OCI-M2 (cell line): ENCODE measurements around the gene CD52.

Experiments
- DNase-seq: peaks from one replicate; lab custom pipeline; 2025; ENCODE audit not compliant: unreplicated experiment; lab: John Stamatoyannopoulos, UW

Gene CD52, protein sequence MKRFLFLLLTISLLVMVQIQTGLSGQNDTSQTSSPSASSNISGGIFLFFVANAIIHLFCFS

DNA sequence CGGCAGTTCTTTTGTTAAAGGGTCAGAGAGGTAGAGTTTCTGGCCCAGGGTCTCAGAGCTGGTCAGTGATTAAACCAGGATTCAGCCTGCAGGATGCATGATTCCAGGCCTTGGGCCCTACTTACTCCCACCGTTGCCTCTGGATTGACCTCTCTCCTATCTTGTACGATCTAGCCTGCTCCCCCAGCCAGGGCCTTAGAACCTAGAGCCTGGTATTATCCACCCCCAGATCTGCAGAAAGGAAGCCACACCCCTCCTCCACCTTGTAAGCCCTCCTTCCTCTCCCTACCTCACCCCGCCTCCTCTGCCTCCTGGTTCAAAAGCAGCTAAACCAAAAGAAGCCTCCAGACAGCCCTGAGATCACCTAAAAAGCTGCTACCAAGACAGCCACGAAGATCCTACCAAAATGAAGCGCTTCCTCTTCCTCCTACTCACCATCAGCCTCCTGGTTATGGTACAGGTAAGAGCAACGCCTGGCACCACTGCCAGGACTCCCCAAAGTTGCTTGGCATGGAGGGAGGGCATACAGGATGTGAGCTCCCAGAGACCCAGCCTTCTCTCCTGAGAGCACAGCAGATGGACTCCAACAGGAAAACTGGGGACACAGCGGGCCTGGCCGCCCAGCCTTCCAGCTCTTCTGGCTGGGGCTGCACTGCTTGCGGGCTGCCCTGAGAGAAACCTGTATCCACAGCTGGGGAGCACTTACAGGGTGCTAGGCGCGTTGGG lies at the start of gene CD52:
TSS of gene CD52 (plus strand) at position 347 of the 726 bp plus-strand sequence. CDS start at position 407, 60 bp downstream.
- DNase-seq: no peak

DNA sequence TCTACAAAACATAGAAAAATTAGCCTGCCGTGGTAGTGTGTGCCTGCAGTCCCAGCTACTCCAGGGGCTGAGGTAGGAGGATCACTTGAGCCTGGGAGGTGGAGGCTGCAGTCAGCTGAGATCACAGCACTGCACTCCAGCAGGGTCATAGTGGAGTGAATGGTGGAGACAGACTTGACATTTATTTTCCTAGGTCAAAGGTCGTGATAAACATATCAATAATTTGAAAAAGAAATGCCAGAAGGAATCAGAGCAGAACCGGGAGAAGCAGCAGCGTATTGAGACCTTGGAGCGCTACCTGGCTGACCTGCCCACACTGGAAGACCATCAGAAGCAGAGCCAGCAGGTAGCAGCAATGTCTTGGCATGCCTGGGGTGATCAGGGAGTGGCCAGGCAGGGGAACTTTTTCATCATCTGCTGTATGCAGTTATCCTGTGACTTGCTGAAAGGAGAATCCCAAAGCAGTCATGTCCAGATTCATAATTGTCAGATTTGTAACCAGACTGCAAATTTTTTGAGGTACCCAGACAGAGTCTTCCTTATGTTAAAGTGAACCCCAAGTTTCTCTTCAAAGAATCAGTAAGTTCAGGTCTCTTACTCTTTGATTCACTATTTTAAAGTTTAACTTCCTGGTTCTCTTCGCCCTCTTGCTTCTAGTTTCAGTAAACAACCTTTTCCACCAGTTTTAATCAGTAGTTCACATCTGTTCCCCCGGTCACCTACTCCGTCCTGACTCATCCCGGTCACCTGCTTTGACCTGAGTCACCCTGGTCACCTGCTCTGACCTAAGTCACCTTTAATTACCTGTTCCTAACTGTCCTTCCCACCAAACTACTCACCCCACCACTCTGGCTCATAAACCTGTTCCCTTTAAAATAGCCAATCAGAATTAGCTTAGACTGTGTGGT lies 49.2 kb upstream of the CD52 start:
- DNase-seq: no peak

DNA sequence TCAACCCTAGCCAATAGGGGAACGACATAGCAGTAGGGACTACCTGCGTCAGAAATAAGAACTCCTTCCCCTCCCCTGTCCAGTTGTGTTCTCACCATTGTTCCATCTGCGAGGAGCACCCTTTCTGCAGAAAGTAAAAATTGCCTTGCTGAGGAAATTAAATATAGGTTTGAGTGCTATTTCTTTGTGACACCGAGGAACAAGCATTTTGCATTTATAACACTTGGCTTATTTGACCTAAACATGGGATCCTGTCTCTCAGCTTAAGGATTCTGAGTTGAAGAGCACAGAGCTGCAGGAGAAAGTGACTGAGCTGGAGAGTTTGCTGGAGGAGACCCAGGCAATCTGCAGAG lies 48.6 kb upstream of the CD52 start:
- DNase-seq: no peak

DNA sequence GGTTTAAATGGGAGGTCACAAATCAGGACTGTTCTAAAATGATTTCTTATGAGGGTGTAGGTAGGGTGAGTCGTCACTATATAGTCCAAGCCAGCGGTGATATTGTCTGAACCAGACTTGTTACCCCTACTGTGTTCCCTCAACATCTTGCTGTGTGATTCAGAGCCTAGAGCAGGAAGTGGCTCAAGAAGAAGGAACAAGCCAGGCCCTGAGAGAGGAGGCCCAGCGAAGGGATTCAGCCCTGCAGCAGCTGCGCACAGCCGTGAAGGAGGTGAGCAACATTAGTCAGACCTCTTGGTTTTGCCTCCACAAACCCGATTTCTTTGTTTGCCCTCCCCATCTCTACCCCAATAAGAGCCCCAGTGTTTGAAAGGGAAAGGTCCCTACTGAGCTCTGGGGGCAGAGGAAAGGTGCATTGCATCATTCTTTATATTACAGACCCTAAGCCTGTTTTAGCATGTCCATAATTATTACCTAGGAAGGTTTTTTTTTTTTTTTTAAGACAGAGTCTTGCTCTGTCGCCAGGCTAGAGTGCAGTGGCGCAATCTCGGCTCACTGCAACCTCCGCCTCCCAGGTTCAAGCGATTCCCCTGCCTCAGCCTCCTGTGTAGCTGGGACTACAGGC lies 42.8 kb upstream of the CD52 start:
- DNase-seq: no peak

DNA sequence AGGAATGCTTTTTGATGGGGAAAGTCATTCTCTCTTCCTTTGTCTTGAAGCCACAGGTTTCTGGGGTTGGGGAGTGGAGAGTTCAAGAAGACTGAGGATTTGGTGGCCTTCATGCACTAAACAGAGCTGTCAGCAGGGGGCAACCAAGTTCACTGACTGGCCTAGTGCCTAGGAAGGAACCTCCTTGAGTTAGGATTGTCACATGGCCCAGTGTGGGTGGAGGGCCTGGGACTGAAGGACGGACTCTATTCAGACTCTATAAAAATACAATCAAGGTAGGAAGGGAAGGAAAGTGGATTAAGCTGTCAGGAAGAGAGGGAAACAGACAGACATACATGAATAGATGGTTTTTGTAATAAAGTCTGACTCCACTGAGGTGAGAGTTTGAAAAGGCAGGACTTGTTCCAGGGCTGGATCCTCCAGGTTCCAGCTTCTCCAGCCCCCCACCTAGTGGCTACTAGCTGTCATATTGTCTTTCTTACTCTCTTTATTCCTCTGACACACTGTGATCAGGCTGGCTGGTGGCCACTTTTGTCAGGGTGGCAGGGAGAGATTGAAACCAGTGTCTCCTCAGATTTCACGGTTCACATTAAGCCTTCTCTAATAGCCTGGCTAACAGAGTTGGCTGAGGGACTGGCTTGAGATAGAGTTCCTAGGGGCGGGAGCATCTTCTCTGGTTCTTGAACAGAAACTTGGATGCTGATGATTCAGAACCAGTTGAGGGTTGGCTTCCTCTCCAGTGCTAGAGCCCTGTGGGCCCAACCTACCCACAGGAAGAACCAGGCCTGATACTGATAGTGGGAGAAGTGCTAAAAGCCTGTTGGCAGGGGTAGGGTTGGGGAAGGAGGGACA lies 42.0 kb upstream of the CD52 start:
- DNase-seq: peak; percentile 61

DNA sequence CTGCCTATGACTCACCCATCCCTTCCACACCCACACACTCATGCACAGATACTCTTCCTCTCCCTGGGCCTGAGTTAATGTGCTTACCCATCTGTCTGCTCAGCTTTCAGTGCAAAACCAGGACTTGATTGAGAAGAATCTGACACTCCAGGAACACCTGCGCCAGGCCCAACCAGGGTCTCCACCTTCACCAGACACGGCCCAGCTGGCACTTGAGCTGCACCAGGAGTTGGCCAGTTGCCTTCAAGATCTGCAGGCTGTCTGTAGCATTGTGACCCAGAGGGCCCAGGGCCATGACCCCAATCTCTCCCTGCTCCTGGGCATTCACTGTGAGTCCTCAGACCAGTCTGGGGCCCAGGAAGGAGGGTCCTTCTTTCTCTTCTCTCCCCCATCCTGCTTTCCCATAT lies 41.3 kb upstream of the CD52 start:
- DNase-seq: no peak

DNA sequence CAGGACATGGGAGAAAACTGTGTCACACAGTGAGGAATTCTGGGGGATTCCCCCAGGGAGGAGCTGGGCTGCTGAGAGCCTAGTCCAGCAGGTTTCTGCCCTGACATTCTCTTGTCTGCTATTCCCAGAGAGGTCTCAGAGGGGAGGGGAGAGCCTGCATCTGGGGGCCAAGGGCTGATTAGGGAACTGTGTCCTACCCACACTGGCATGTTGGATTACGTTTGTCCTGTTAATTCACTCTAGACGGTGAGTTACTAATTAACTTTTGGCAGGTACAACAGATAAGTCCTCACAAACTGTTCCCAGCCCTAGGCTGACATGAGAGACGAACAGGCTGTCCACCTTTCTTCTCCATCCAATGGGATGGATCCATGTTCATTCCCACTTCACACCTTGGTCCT lies 40.5 kb upstream of the CD52 start:
- DNase-seq: no peak

DNA sequence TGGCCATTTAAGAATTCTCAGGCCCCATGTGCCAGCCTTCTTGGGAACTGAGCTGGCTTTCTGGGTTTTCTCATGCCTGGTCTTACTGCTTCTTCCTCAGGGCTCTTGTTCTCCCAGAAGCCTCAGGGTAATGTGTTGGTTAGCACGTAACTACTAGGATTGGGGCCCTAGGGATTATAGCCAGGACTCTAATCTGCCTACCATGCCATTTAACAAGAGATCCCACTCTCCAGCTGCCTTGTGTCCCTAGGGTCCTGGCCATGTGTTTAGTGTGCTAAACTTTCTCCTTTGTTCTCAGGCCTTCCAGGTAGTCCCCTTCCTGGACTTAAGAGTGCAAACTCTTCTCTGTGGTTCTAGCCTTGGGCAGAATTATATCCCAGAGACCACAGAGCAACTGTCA lies 40.0 kb upstream of the CD52 start:
- no peak for DNase-seq

DNA sequence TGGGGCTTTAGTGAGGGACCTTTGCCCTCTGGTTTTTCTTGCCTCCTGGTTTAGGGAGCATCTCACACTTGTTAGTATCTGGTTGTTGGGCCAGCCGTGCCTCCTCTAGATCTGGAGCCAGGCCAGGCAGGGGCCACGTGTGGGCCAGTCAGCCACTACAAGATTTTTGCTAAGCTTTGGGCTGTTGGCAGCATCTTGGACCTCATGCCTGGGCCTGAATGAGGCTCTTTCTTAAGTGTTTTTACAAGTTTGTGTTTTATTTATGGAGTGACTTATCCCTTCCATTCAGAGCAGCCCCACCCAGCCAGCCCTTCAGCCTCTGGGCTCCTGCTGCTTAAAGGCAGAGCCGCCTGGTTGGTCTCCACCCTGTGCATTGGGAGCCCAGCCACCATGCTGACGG lies 39.5 kb upstream of the CD52 start:
- no peak for DNase-seq

DNA sequence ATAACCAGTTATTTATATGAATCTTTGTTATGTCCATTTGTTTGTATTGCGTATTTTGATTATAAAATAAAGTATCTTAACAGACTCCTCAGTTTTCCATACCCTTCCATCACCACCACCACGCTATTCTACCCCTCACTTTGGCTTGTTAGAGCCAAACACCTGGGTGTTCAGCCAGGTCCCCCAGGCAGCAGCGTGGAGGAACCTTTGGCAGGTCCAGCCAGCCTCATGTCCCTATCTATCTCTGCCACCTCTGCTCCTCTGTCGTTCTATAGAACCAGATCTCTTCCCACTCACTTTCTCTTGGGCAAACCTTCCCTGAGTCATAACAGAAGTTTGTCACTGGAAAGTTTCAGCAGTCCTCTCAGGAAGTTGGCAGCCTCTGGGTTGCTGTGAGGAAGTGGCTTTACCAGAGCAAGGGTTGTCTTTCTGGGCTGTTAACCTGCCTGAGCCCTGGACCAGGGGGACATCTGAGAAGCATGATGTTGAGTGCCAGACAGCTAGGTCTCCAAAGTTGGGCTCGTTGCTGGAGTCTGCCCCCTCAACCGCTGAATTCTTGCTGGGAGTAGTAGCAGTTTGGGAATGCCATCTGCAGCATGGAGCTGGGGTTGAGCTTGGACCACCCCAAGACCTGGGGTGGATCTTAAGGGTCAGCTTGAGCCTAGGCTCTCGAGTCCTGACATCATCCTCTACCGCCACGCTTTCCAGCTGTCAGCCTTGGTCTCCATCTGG lies 38.9 kb upstream of the CD52 start:
- DNase-seq: no peak

DNA sequence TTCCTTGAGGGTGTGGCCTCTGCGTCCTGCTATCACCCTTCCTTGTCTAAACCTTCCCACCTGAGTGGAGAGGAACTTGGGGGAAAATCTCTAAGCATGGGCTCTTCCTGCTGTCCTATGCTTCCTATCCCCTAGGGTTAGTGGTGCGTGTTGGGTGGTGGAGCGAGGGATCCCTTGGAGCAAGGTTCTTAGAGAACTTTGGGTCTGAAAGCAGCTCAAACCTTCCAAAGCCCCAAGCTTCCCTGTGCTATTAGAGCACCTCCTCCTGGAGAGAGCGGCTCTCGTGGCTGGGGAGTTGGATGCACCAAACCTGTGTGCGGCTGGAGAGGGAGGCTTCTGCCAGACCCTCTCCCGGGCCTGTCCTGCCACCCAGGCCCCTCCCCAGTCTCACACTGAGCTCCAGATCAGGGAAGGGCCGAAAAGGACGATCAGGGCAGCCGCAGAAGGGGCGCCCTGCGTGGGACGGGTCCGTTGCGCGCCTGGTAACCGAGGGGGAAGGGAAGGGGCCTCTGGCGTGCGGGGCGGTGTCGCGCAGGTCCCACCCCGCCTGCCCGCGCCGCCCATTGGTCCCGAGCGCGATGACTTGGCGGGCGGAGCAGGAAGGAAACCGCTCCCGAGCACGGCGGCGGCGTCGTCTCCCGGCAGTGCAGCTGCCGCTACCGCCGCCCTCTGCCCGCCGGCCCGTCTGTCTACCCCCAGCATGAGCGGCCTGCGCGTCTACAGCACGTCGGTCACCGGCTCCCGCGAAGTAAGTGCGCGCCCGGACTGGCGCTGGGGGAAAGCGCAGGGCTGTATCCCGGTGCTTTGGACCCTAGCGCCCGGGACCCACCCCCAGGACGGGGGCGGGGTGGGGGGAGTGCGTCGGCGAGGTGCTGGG lies 38.1 kb upstream of the CD52 start, which contains the start of gene SH3BGRL3:
TSS of gene SH3BGRL3 (plus strand) at position 631 of the 877 bp plus-strand sequence. CDS start at position 701, 70 bp downstream.
- no peak for DNase-seq

DNA sequence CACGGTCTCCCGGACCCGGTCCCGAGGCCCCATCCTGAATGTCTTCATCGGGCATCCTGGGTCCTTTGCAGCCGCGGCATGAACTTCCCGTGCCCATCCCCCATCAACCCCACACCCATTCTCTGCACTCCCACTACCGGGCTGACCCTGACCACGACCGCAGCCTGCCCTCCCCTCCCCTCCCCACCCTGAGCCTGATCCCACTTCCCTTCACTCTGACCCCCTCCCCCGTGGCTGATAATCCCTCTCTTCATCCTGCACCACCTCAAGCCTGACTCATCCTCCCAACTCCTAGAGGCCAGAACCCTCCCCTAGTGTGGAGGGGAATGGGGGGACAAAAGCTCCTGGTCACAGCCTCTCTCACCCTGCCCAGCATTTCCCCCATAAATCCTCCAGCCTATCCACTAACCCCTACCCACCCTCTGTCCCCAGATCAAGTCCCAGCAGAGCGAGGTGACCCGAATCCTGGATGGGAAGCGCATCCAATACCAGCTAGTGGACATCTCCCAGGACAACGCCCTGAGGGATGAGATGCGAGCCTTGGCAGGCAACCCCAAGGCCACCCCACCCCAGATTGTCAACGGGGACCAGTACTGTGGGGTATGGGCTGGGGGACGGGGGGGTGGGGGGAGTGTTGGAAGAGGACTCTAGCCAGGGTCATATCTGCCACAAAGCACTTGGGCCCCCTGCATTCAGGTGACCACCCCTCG lies 37.3 kb upstream of the CD52 start:
- DNase-seq: no peak

DNA sequence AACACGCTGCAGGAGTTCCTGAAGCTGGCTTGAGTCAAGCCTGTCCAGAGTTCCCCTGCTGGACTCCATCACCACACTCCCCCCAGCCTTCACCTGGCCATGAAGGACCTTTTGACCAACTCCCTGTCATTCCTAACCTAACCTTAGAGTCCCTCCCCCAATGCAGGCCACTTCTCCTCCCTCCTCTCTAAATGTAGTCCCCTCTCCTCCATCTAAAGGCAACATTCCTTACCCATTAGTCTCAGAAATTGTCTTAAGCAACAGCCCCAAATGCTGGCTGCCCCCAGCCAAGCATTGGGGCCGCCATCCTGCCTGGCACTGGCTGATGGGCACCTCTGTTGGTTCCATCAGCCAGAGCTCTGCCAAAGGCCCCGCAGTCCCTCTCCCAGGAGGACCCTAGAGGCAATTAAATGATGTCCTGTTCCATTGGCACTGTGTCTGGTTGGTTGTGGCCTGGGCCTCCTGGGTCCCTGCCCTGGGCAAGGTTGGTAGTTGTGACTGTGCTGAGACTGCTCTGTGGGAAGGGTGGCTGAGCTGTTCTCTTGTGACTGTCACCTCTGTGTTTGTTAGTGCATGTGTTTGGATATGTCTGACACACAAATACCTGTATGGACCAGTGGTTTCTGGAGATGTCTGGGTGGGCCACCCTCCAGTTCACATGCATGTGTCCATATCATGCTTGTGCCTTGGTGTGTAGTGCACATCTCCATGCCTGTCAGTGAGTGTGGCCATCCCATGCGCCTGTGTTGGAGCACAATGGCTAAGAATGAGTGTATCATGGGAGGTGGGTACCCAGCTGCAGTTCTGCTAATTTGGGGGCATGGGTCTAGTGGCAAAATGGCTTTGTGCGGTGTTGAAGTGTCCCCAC lies 36.4 kb upstream of the CD52 start:
- no peak for DNase-seq

DNA sequence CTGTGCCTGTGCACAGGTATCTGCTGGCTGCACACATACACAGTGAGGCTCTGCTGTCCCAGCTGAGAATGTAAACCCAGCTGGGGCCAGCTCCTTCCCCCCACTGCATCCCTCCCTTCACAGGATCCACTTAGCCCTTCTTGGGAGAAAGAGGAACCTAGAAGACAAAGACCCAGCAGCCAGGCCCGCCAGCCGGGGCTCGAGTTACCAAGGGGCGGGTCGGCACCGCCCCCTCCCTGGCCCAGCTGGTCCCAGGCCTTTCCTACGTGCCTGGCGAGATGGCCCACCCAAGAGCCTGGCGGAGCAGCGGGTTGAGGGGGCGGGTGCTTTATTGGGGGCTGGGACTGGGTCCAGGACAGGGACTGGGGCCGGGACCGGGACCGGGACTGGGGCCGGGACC lies 35.8 kb upstream of the CD52 start:
- DNase-seq: no peak

DNA sequence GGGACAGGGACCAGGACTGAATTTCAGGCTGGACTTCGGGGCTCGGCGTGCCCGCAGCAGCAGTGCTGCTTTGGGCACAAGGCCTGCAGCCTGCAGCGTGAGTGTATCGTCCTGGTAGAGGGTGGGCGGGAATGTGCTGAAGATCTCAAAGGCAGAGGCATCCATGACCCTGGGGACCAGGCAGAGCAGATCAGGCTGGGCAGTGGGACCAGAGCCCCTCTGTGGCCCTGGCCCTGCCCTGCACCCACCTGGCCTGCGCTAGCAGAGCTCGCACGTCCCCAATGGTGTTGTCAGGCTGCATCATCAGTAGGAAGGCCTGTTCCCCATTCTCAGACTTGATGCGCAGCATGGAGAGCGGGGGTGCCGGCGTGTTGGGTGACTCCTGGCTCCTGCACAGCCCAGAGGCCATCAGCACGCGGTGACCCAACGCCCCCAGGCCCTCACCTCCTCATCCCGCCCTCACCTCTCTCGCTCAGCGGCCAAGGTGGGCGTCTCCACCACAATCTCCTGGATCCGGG lies 35.3 kb upstream of the CD52 start:
- DNase-seq: no peak

DNA sequence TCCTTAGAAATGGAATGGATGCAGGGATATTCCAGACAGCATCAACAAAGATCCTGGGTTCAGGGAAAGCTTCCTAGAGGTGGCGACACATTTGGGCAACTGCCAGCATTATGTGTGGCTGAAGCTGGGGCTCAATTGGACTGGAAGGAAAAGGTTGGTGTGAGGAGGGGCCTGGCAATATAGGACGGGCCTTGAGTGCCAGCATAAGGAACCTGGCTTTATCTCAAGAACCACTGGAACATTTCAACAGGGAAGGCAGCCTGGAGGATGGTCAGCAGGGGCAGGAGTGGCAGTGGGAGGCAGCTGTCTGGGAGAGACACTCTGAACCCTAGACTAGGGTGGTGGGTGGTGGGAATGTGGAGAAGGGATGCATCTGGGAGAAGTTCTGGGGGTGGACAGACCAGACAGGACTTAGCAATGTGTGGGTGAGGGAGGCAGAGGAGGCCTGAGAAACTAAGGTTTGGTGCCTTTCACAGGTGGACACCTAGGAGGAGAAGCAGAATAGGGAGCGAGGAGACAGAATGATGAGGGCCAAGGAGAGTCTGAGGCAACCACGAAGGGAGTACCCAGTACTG lies 34.4 kb upstream of the CD52 start:
- DNase-seq: no peak
